Urinary bladder (tissue), 4 donors: ENCODE results near the gene SPEG. TPM values are rescaled to one million over a fixed set of nuclear protein-coding genes. Genes with fewer than 3 reads are reported as not detected.

ENCODE experiments used
- DNase-seq: peaks from one replicate; pipeline ENCODE4 v3.0.0-alpha.2; 2015; ENCODE audit errors: extremely low spot score
- H3K27ac ChIP-seq: one replicate; pipeline ENCODE4 v1.5.1; 2013; ENCODE audit warnings: low read depth, mild to moderate bottlenecking, moderate library complexity
- H3K36me3 ChIP-seq: one replicate; pipeline ENCODE4 v1.6.1; 2013; ENCODE audit warnings: mild to moderate bottlenecking, moderate library complexity; ENCODE audit not compliant: insufficient read depth
- H3K4me1 ChIP-seq: one replicate; pipeline ENCODE4 v1.6.1; 2013; ENCODE audit warnings: mild to moderate bottlenecking, moderate library complexity; ENCODE audit not compliant: insufficient read depth
- H3K4me3 ChIP-seq: one replicate; pipeline ENCODE4 v1.5.1; 2013; ENCODE audit warnings: low read depth, low read length
- WGBS: extraction: QIAGEN DNeasy Blood & Tissue Kit; methylation state at CpG from one replicate; pipeline ENCODE4 v1.1.7; 2013; 5-methylcytosine and 5-hydroxymethylcytosine counted together
- polyA plus RNA-seq: library from polyadenylated mRNA; stranded (reverse); fragments of 200-250 nt; gene quantifications from one replicate; pipeline ENCODE4 v1.2.3, GENCODE V29; 2013
- total RNA-seq: library from RNA; depleted of rRNA; stranded (reverse); fragments of >200 nt; gene quantifications from one replicate; pipeline ENCODE4 v1.2.3, GENCODE V29; 2014
- donor health status: healthy with polysubstance abuse.
- donor health status: healthy.

SPEG gene
- total and polyA plus RNA-seq, 2 donors: 31.2 to 226 TPM

GRCh38 chr2:219483451-219484342 is 49.1 kb downstream of the SPEG start:
- 36% methylated on average over 58 of the region's 58 CpGs for WGBS
- Histone ChIP-seq H3K4me1 (no peaks in the 10 kb centered on the region), H3K27ac (no peak overlapping the region), H3K36me3 (no peaks in the 10 kb centered on the region), H3K4me3 (peak overlapping the region; percentile 17)
- no peak for DNase-seq

- Histone ChIP-seq H3K4me3 (peak overlapping the region; percentile 17), H3K4me1 (no peaks in the 10 kb centered on the region), H3K27ac (no peak overlapping the region), H3K36me3 (no peaks in the 10 kb centered on the region)
- WGBS: 16% methylated on average over 89 of the region's 89 CpGs
- no peak for DNase-seq
Measured at GRCh38 chr2:219484343-219485200, 49.9 kb downstream of the SPEG start.

GRCh38 chr2:219485201-219485580 is 50.5 kb downstream of the SPEG start:
- H3K4me1 ChIP-seq: no peaks in the 10 kb centered on the region
- H3K27ac ChIP-seq: no peak overlapping the region
- 76% methylated on average over 12 of the region's 12 CpGs for WGBS
- no peak for DNase-seq
- no peak overlapping the region for H3K4me3 ChIP-seq
- H3K36me3 ChIP-seq: no peaks in the 10 kb centered on the region

GRCh38 chr2:219486380-219486959 is 51.8 kb downstream of the SPEG start:
- Histone ChIP-seq H3K4me3 (no peak overlapping the region), H3K4me1 (no peaks in the 10 kb centered on the region), H3K36me3 (no peaks in the 10 kb centered on the region), H3K27ac (no peak overlapping the region)
- WGBS: 61% methylated on average over 8 of the region's 8 CpGs
- DNase-seq: no peak

GRCh38 chr2:219488149-219488843 is 53.7 kb downstream of the SPEG start:
- H3K4me1 ChIP-seq: no peaks in the 10 kb centered on the region
- H3K4me3 ChIP-seq: no peak overlapping the region
- DNase-seq: no peak
- no peaks in the 10 kb centered on the region for H3K36me3 ChIP-seq
- 88% methylated on average over 17 of the region's 17 CpGs for WGBS
- H3K27ac ChIP-seq: no peak overlapping the region

GRCh38 chr2:219488844-219489194 is 54.2 kb downstream of the SPEG start:
- no peak overlapping the region for H3K27ac ChIP-seq
- H3K36me3 ChIP-seq: no peaks in the 10 kb centered on the region

GRCh38 chr2:219489315-219489714 is 54.7 kb downstream of the SPEG start:
- Histone ChIP-seq H3K27ac (no peak overlapping the region), H3K36me3 (no peaks in the 10 kb centered on the region), H3K4me3 (no peak overlapping the region), H3K4me1 (no peaks in the 10 kb centered on the region)
- no peak for DNase-seq
- WGBS: 86% methylated on average over 9 of the region's 9 CpGs

More at GRCh38 chr2:219488844-219489194, 54.2 kb downstream of the SPEG start:
- Histone ChIP-seq H3K4me3 (no peak overlapping the region), H3K4me1 (no peaks in the 10 kb centered on the region)
- WGBS: 86% methylated on average over 14 of the region's 14 CpGs
- no peak for DNase-seq

- DNase-seq: no peak
- 85% methylated on average over 23 of the region's 23 CpGs for WGBS
- Histone ChIP-seq H3K36me3 (no peaks in the 10 kb centered on the region), H3K4me3 (no peak overlapping the region), H3K27ac (no peak overlapping the region), H3K4me1 (no peaks in the 10 kb centered on the region)
Measured at GRCh38 chr2:219490186-219490585, 55.5 kb downstream of the SPEG start.

- no peaks in the 10 kb centered on the region for H3K4me1 ChIP-seq
- WGBS: 80% methylated on average over 10 of the region's 10 CpGs
- H3K36me3 ChIP-seq: no peaks in the 10 kb centered on the region
- DNase-seq: no peak
- H3K27ac ChIP-seq: no peak overlapping the region
- H3K4me3 ChIP-seq: no peak overlapping the region
Measured at GRCh38 chr2:219490600-219491130, 56.0 kb downstream of the SPEG start.

- H3K27ac ChIP-seq: no peak overlapping the region
- no peaks in the 10 kb centered on the region for H3K36me3 ChIP-seq
- H3K4me1 ChIP-seq: no peaks in the 10 kb centered on the region
- H3K4me3 ChIP-seq: no peak overlapping the region
- 74% methylated on average over 14 of the region's 14 CpGs for WGBS
- no peak for DNase-seq
Measured at GRCh38 chr2:219491278-219491963, 56.8 kb downstream of the SPEG start.

- no peaks in the 10 kb centered on the region for H3K4me1 ChIP-seq
- 66% methylated on average over 20 of the region's 20 CpGs for WGBS
- H3K36me3 ChIP-seq: no peaks in the 10 kb centered on the region
- no peak for DNase-seq
- H3K27ac ChIP-seq: no peak overlapping the region
- H3K4me3 ChIP-seq: no peak overlapping the region
Measured at GRCh38 chr2:219492575-219492974, 57.9 kb downstream of the SPEG start.

GRCh38 chr2:219493086-219493485 is 58.4 kb downstream of the SPEG start:
- no peaks in the 10 kb centered on the region for H3K36me3 ChIP-seq
- WGBS: 94% methylated on average over 5 of the region's 5 CpGs
- H3K4me1 ChIP-seq: no peaks in the 10 kb centered on the region
- H3K4me3 ChIP-seq: no peak overlapping the region
- H3K27ac ChIP-seq: no peak overlapping the region
- no peak for DNase-seq
